Mesothelial cell of epicardium (in vitro differentiated cells): ENCODE measurements around the gene ZCCHC8. TPM values are rescaled to one million over a fixed set of nuclear protein-coding genes. Genes with fewer than 3 reads are reported as not detected.
A peak's percentile ranks its signal among the peaks of the same experiment; 100 is the strongest.
"Not testable (repeated sequence)": the region's sequence is repeated elsewhere in the genome, so short reads cannot be mapped to it uniquely, and the experiment has no call there.

Experiments
- DNase-seq, 2 experiments: peaks; one replicate each; pipeline ENCODE4 v3.0.0; 2021; ENCODE audit warnings: low spot score in 2 of 2; ENCODE audit not compliant: unreplicated experiment in 2 of 2
- H3K27ac Mint-ChIP-seq: 2 replicates; pipeline ENCODE4 v1.8.0; 2021; ENCODE audit warnings: mixed read lengths
- H3K27me3 Mint-ChIP-seq: 2 replicates; pipeline ENCODE4 v1.8.0; 2021; ENCODE audit warnings: low read depth, mixed read lengths
- H3K36me3 Mint-ChIP-seq: 2 replicates; pipeline ENCODE4 v1.8.0; 2021; ENCODE audit warnings: mixed read lengths
- H3K4me1 Mint-ChIP-seq: 2 replicates; pipeline ENCODE4 v1.8.0; 2021; ENCODE audit warnings: mixed read lengths
- H3K4me3 Mint-ChIP-seq: 2 replicates; pipeline ENCODE4 v1.8.0; 2021; ENCODE audit warnings: mild to moderate bottlenecking, moderate library complexity, mixed read lengths
- H3K9me3 Mint-ChIP-seq: 2 replicates; pipeline ENCODE4 v1.8.0; 2021; ENCODE audit warnings: mixed read lengths
- total RNA-seq: library from RNA; stranded (reverse); gene quantifications from 3 replicates; pipeline ENCODE4 v1.2.1, GENCODE V29; 2021
- TF ChIP-seq, protein P1 (sequence below): fragments of 200-600 bp; sonication (generic); IDR thresholded peaks from one replicate; pipeline ENCODE4 v1.5.0; 2021; ENCODE audit warnings: antibody characterized with exemption; ENCODE audit not compliant: unreplicated experiment

ZCCHC8 gene
- total RNA-seq, 1 donor from 2014 or later: 28.6 TPM

DNA sequence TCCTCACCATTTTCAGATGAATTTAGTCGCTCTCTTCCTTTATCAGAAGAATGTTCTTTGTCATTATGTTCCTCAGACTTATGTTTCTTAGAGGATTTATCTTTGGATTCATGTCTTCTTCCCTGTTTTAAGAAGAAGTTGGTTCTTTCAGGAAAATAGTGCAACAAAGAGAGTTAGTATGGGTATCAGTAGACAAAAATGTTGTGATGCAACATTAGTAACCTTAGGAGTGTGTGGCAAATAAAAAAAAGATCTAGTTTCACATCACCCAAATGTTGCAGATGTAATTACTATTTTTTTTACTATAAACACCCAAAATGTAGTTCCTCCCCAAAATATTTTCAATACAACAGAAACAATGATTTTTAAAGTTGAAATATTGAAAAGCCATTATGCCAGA is 18.2 kb upstream of the ZCCHC8 start:
- Mint-ChIP-seq H3K36me3 (peaks cover 50% of the 10 kb centered on the region), H3K9me3 (no peaks in the 10 kb centered on the region), H3K4me3 (no peak overlapping the region), H3K27ac (no peak overlapping the region), H3K4me1 (peaks cover 22% of the 10 kb centered on the region), H3K27me3 (no peaks in the 10 kb centered on the region)
- TF ChIP-seq, protein P1, sequence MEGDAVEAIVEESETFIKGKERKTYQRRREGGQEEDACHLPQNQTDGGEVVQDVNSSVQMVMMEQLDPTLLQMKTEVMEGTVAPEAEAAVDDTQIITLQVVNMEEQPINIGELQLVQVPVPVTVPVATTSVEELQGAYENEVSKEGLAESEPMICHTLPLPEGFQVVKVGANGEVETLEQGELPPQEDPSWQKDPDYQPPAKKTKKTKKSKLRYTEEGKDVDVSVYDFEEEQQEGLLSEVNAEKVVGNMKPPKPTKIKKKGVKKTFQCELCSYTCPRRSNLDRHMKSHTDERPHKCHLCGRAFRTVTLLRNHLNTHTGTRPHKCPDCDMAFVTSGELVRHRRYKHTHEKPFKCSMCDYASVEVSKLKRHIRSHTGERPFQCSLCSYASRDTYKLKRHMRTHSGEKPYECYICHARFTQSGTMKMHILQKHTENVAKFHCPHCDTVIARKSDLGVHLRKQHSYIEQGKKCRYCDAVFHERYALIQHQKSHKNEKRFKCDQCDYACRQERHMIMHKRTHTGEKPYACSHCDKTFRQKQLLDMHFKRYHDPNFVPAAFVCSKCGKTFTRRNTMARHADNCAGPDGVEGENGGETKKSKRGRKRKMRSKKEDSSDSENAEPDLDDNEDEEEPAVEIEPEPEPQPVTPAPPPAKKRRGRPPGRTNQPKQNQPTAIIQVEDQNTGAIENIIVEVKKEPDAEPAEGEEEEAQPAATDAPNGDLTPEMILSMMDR: no peak
- DNase-seq: no peak

DNA sequence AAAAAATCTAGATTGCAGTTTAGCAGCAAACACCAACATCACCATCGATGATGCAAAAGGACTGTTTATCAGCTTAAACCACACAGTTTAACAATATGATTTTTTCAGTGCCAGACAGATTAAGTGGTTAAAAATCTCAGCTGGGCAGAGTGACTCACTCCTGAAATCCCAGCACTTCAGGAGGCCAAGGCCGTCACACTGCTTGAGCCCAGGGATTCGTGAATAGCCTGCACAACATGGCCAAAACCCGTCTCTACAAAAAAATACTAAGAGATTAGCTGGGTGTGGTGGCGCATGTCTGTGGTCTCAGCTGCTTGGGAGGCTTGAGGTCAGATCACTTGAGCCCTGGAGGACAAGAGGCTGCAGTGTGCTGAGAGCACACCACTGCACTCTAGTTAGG is 17.1 kb upstream of the ZCCHC8 start:
- H3K27ac Mint-ChIP-seq: no peak overlapping the region
- peaks cover 12% of the 10 kb centered on the region for H3K4me1 Mint-ChIP-seq
- H3K27me3 Mint-ChIP-seq: no peaks in the 10 kb centered on the region
- DNase-seq: no peak
- H3K4me3 Mint-ChIP-seq: no peak overlapping the region
- H3K9me3 Mint-ChIP-seq: no peaks in the 10 kb centered on the region
- peaks cover 55% of the 10 kb centered on the region for H3K36me3 Mint-ChIP-seq
- TF ChIP-seq, protein P1: no peak

DNA sequence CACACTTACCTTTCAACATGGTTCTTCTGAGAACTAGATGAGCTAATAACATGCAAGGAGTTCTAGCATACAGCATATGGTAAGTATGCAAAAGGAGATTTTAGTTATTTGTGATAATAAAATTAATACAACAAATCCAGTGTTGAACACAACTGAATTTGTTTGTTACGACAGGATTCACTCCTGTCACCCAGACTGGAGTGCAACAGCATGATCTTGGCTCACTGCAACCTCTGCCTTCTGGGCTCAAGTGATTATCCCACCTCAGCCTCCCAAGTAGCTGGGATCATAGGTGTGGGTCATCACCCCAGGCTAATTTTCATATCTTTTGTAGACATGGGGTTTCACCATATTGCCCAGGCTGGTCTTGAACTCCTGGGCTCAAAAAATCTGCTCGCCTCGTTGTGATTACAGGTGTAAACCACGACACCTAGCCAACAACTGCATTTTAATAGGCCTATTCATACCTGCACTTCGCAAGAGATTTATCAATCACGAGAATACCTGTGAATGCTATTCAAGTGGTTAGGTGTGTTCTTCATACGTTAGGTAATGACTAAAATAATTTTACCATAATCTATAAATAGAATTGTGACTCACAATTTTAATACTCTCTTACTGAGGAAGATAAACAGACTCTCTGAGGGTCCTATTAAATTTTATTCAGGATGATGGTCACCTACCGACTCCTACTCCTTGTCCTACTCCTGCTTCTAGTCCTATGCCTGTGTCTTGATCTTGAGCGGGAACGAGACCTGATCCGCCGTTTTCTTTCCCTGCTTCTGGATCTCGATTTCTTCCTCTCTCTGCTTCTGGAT is 16.0 kb upstream of the ZCCHC8 start:
- H3K4me1 Mint-ChIP-seq: peaks cover 5% of the 10 kb centered on the region
- DNase-seq: no peak
- H3K27ac Mint-ChIP-seq: peak overlapping the region; percentile 16
- no peak overlapping the region for H3K4me3 Mint-ChIP-seq
- no peaks in the 10 kb centered on the region for H3K9me3 Mint-ChIP-seq
- peaks cover 56% of the 10 kb centered on the region for H3K36me3 Mint-ChIP-seq
- TF ChIP-seq, protein P1: no peak
- H3K27me3 Mint-ChIP-seq: no peaks in the 10 kb centered on the region

DNA sequence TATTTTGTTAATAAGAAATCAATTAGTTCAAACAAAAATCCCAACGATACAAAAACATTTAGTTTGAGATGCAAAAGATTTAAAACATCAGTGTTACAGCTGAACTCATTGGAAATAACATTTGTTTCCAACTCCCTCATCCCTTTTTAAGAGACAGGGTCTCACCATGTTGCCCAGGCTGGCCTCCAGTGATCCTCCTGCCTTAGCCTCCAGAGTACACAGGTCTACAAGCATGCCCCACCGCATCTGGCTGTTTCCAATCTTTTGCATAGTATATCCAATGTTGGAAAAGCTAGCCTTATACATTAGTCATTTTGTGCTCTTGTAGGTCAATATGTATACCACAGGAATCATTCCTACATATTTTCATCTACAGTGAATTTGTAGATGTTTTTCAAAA is 14.5 kb upstream of the ZCCHC8 start:
- H3K36me3 Mint-ChIP-seq: peaks cover 56% of the 10 kb centered on the region
- no peak overlapping the region for H3K27ac Mint-ChIP-seq
- no peak for DNase-seq
- H3K9me3 Mint-ChIP-seq: no peaks in the 10 kb centered on the region
- no peaks in the 10 kb centered on the region for H3K27me3 Mint-ChIP-seq
- no peak overlapping the region for H3K4me3 Mint-ChIP-seq
- TF ChIP-seq, protein P1: no peak
- H3K4me1 Mint-ChIP-seq: no peaks in the 10 kb centered on the region

DNA sequence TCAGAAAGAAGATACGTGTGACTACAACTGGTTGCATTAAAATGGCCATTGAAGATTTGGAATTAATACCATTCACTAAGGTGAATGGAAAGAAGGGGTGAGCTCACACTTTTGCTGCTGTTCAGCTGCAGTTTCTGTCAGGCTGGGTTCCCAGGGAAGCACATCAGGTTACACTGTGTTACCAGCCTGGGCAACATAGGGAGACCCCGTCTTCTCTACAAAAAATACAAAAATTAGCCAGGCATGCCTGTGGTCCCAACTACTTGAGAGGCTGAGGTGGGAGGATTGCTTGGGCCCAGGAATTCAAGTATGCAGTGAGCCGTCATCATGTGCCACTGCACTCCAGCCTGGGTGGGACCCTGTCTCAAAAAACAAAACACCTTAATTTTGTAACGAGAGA is 12.9 kb upstream of the ZCCHC8 start:
- Mint-ChIP-seq H3K27ac (no peak overlapping the region), H3K36me3 (peaks cover 54% of the 10 kb centered on the region), H3K4me3 (no peak overlapping the region), H3K27me3 (no peaks in the 10 kb centered on the region), H3K4me1 (no peaks in the 10 kb centered on the region), H3K9me3 (no peaks in the 10 kb centered on the region)
- TF ChIP-seq, protein P1: no peak
- DNase-seq: no peak

DNA sequence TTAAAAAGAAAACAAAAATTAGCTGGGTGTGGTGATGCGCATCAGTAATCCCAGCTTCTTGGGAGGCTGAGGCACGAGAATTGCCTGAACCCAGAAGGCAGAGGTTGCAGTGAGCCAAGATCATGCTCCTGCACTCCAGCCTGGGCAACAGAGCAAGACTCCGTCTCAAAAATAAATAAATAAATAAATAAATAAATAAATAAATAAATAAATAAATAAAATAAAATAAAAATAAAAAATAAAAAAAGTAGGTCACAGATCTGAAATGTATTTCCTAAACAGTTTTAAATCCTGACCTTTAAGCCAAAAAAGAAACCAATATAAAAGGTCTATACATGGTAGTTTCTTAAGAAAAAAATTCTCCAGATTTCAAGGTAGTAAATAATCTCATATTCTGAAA is 12.3 kb upstream of the ZCCHC8 start:
- H3K4me3 Mint-ChIP-seq, H3K27me3 Mint-ChIP-seq, H3K4me1 Mint-ChIP-seq, DNase-seq, H3K9me3 Mint-ChIP-seq, H3K27ac Mint-ChIP-seq: not testable (repeated sequence)
- H3K36me3 Mint-ChIP-seq: peaks cover 56% of the 10 kb centered on the region
